ENCODE results near the gene DNAH14.

- no peak for TF ChIP-seq CTCF (conservative IDR thresholded peaks at IDR 0.05; ENCODE audit: low read depth in 2 of 2)
- no peak for TF ChIP-seq NANOG (IDR thresholded peaks at IDR 0.05; ENCODE audit: borderline replicate concordance)
- TF ChIP-seq POLR2AphosphoS5 (IDR thresholded peaks at IDR 0.05; ENCODE audit: low read depth) = no peak
- TF ChIP-seq JUNB (IDR thresholded peaks at IDR 0.05; ENCODE audit: unreplicated experiment) = no peak
- TF ChIP-seq CREB1 (CRISPR knock-in tag; IDR thresholded peaks at IDR 0.05; ENCODE audit: low read depth) = no peak
- no peak for TF ChIP-seq EZH2 (IDR thresholded peaks at IDR 0.05; ENCODE audit: low read depth, unreplicated experiment)
- TF ChIP-seq ETS1 (IDR thresholded peaks at IDR 0.05) = no peak
Measured at GRCh38 chr1:225044258-225044657, 114.8 kb downstream of the DNAH14 start.

Data from GM23338 (cell line).